ENCODE measurements around the gene TMEM132D.

- no peak for TF ChIP-seq TAF1 (IDR thresholded peaks at IDR 0.05; ENCODE audit: borderline replicate concordance, low read depth, low read length)
- TF ChIP-seq POLR2A (IDR thresholded peaks at IDR 0.05; ENCODE audit: low read depth, low read length) = no peak
These were observed 818.7 kb downstream of the TMEM132D start for GRCh38 chr12:129084875-129085826.

All from GM12892 (cell line).